Lung microvascular endothelial cell (primary cell): ENCODE measurements around the gene GLCCI1. TPM values are rescaled to one million over a fixed set of nuclear protein-coding genes. Genes with fewer than 3 reads are reported as not detected.
"Not testable (repeated sequence)": the region's sequence is repeated elsewhere in the genome, so short reads cannot be mapped to it uniquely, and the experiment has no call there.

Experiments used
- DNase-seq, 2 donors: peaks; one replicate each; pipeline versions ENCODE4 v3.0.0 to v3.0.0-alpha.2; 2010; ENCODE audit warnings: low read depth in 2 of 2
- total RNA-seq: library from RNA; depleted of rRNA; stranded (reverse); fragments of >200 nt; gene quantifications from 2 replicates; pipeline ENCODE4 v1.2.1, GENCODE V29; 2014

Gene GLCCI1
- total RNA-seq, 1 donor from 2014 or later: 1.4 TPM

DNA sequence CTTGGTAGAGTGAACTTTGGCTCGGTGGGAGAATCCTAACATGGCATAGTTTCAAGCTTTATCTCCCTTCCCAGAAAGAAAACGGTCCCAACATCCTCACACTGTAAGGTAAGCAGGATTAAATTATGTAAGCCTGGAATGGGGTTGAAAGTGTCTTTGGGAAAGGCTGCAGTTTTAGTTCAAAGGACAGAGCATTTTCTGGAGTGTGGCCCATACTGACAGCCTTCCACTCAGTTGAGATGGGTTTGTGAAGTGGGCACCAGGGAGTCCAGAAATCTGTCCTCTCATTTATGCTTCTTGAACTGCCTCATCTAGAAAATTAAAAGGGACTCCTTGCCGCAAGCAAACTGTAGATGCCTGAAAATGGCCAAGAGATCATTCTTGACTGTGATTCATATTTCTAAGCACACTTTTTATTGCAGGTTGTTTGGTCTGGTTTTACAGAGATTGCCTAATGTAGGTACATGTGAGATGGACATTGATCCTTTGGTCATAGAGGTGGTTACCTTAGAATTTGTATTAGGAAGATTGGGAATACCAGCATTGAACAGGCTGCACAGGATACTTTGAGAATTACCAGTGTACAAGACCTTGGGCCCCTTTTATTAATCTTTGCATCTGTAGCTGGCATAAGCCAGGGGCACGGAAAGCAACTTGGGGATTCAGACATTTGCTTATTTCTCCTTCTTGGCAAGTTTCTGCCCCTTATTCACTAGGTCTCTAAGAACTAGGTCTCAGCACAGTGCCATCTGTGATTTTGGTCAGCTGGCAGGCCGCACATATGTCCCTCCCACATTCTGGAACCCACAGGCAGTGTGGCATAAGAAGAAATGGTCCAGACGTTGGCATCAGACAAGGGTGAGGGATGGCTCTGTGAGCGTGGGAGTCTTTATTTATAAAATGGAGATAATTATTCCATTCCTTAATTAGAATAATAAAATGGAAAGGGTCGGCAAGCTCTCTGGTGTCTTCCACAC lies 125.9 kb downstream of the GLCCI1 start:
- DNase-seq: no peak

DNA sequence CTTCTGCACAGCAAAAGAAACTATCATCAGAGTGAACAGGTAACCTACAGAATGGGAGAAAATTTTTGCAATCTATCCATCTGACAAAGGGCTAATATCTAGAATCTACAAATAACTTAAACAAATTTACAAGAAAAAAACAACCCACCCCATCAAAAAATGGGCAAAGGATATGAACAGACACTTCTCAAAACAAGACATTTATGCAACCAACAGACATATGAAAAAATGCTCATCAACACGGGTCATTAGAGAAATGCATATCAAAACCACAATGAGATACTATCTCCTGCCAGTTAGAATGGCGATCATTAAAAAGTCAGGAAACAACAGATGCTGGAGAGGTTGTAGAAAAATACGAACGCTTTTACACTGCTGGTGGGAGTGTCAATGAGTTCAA lies 132.7 kb downstream of the GLCCI1 start:
- not testable (repeated sequence) for DNase-seq

DNA sequence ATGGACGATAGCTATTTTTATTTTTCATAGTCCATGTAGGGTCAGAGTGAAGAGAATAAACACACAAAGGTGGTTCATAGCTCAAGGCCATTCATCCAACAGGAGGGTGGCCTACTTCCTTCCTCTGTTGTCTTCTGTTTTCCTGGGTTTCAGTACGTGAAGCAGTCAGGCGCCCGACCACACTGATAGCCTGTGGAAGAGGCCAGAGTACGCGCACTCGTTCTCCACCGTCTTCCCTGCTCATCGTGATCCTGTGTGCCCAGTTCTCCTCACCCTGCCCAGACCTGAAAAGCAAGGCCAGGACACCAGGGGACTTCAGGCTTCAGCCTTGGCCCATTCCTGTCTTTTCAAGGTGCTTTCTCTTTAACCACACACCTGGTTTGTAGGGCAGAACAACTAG lies 134.7 kb downstream of the GLCCI1 start:
- DNase-seq: no peak

DNA sequence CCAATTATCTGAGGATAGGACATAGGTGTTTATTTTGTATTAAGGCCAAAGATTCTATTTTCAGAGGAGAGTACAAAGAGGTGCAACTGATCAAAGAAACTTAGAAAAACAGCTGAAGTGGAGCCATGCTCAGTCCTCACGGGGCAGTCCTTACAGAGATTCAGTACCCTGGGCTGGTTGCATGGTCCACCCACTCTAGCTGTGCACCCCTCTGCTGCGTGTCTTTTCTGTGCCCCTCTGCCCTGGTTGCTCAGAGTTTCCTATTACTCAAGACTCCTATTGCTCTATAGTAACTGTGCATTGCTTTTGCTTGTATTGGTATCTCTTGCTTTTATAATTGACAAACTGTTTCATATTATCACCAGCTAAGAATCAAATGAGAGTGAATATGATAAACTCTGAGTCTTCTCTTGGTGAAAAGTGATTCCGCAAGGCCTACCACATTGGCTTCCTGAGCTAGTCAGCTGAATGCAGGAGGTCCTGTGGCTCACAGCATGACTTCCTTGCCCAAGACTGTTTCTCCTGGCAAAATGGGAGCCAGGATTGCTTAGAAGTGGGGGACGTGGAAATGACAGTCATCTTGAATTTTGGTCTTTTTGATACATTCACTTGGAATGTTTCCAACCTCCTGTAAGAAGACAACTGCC lies 137.0 kb downstream of the GLCCI1 start:
- no peak for DNase-seq

DNA sequence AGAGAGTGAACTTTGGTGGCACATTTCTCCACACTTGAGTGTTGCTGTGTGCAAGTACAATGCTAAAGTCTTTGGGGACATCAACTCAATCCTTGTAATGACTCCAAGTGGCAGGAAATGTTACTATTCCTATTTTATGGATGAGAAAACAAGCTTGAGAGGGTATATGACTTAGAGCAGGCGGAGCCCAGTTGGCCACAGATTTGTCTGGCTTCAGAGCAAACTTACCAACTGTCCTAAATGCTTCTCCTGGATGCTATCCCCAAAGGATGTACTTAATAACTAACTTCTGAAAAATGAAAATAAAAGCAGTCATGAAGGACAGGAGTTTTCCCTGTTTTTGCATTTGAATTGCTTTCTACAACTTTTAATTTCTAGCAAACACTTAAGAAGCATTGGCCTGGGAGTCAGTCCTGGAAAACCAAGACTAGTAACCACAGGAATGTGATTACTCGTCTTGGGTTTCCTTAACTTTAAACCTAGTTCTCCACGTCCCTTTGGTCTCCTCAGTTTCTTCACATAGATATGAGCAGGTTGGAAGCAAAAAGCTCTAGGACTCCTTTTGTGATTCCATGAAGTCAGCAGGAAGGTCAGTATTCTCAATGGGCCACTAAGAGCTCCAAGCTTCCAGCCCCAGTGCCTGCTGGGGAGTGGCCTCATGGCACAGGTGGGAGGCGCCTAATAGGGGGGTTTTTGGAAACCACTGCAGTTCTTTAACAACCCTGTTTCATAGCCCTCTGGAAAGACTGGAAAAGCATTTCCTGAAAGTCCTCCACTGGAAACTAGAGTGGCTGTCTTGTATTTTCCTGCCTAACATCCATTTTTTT lies 140.8 kb downstream of the GLCCI1 start:
- peak in 1 of 2 donors; percentile 79 for DNase-seq

DNA sequence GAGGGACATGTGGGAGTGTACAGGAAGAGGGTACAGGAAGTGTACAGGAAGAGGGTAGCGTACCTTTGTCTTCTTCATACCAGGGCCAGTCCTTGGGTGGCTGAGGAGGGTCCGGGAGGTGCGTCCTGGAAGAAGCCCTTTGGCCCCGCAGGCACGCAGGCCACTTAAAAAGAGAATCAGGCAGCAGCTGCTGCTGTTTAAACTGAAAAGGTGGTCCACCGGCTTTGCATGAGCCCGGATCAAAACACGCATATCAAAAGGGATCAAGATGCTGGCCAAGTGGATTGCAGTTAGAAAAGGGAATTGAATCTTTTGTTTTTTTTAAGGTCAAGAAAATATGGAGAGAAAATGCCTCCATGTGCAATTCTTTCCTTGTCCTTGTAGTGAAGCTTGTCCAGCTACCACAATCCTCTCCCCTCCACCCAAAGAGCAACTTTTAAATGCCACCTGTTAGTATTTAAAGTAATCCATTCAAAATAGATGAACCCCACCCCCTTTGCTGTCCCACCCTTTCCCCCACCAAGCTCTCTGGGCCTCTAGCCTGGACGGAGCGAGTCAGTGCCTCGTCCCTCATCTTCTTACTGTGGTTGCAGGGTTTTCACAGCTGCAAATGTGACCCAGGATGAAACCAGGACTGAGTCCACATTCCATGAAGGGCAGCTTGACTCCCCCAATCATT lies 142.8 kb downstream of the GLCCI1 start:
- no peak for DNase-seq

DNA sequence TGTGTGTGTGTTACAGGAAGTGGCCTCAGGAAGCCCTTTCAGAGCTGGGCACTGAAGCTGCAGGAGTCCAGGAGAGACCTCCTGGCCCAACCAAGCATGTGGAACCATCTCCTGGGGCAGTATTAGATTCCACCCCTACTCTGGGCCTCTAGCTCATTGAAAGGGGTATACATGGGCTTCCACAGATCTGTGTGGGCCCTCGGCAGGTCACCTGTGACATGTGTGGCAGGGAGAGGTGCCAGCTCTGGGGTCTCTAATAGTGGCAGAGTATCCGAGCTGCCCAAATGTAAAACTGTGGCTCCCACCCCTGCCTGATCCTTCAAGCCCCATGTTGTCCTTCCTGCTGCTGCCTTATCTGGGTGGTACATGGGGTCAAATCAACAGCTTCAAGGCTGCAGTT lies 144.1 kb downstream of the GLCCI1 start:
- DNase-seq: no peak

DNA sequence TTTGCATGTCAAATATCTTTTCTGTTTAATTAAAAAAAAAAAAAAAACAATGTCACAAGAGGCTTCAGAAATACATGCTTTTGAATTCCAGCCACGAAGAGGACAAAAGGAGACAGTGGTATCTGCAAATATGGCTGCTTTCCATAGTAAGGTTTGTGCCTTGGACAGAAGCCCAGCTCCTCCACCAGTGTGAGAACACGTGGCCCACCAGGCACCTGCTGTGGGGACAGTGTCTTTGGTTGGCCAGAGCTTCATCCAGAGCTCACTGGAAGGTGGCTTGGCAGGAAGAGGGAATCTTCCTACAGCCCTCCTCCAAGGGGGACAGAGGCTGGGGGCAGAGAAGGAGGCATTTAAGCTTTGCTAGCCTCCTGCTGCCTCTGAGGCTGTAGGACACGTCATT lies 144.6 kb downstream of the GLCCI1 start:
- DNase-seq: no peak

DNA sequence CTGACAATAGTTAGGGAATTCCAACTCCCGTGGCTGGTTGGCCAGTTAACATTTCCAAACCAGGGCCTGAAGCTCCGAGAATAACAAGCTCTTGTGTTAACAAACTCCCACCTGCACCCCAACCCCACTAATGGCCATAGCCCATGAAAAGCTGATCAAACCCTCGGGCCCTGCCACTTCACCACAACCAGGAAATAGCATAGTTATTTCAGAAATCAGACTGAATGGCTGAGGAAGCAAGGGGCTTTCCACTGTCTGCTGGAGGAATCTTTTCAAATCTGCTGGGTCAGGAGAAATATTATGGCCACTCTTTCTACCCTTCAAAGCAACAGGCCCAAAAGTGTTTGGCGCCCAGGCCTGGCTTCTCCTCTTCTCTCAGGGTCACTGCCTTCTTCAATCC lies 145.6 kb downstream of the GLCCI1 start:
- DNase-seq: no peak

DNA sequence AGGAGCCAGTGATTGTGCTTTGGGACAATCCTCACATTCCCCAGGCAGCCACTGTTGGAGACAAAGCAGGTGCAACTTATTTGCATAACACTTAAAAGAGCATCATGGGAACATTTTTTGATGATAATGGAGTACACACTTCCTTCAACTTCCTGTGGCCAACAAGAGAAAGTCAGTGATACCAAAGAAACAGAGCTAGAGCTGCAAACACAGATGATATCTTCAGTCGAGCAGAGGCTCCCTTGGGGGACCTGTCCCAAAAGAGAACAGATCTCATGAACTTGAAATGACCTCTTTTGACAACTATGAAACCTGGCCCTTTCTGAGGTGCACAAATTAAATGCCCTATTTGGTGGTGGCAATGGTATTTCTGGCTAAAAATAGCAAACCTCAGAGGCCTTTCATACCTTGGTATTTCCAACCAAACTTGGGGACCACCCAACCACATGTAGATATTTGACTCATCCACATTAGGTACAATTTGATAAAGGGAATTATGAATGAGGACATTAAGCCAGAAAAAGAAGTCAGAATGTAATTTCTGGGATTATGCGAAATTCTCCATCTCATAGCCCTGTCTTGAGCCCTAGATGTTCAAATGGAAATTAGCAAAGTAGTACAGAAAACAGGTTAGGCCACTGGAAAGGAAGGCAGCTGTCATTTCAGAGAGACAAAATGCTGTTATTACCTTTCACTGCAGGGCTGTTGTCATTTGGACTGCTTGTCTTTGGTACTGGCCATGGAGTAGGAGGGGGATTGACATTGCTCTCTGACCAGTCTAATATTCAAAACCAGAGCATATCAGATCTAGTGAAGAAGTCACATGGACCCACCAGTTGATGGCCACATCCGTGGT lies 147.2 kb downstream of the GLCCI1 start:
- DNase-seq: no peak

DNA sequence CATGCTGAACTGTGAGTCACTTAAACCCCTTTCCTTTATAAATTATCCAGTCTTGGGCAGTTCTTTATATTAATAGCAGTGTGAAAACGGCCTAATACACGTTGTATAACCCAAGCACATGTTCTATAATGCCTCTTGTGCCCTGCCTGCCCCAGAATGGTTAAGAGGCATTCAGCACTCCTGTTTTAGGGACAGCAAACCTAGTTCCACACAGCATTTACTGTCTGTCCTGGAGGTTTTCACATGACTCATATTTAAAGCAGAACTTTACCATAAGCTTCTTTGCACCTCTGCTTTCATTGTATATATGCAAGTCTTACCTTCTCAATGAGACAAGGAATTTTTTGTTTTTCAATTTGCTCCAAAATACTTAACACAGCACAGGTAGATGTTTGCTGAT lies 148.6 kb downstream of the GLCCI1 start:
- DNase-seq: no peak

DNA sequence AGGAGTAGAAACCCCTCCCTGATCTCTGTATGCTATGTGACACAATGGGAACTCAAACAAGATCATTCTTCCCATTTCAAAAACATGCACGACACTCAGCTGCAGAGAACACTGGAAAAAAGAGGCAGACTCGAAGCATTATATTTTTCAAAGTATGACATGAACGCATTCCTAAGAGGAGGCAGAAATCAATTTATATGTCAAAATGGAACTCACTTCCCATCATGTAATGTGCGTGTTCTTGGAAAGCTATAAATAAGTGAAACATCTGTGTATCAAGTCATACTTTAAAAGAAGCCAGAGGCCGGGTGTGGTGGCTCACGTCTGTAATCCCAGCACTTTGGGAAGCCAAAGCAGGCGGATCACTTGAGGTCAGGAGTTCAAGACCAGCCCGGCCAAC lies 150.7 kb downstream of the GLCCI1 start:
- DNase-seq: no peak

DNA sequence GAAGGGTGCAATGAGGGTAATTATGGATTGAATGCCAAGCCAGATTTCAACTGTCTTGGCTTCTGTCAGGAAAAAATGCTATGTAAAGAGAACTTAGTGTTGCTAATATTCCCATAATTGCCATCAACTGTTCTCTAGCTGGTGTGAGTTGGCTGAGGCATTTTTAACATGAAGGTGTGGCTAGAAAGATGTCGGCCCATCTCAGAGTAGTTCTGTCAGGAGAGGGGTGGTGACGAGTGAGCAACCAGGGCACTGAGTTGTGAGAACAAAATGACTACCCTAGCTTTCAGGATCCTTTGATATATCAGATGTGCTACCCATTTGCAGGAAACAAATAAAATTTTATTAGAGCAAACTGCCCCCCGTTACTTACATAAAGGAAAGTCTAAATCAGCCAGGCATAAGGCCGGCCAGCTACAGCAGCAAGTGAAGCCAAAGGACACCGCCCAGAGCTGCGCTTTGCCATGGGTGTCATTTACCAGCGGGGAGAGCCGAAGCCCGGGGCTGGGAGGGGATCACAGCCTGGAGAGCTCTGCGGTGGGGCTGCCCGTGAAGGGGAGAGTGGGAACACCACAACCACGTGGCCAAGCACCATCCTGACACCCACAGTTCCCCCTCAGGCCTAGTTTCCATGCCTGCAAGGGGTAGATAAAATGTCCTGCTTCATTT lies 151.9 kb downstream of the GLCCI1 start:
- DNase-seq: no peak

DNA sequence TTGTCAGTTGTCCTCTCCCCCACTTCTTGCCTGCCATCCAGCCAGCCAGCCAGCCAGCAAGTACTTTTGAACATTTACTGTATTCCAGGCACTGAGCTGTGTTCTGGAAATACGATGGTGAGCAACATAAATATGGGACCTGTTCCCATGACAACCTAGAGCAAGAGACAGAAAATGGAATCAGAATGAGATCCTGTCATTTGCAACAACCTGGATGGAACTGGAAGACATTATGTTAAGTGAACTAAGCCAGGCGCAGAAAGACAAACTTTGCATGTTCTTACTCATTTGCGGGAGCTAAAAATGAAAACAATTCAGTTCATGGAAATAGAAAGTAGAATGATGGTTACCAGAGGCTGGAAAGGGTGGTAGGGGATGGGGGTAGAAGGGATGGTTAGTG lies 152.6 kb downstream of the GLCCI1 start:
- no peak for DNase-seq

DNA sequence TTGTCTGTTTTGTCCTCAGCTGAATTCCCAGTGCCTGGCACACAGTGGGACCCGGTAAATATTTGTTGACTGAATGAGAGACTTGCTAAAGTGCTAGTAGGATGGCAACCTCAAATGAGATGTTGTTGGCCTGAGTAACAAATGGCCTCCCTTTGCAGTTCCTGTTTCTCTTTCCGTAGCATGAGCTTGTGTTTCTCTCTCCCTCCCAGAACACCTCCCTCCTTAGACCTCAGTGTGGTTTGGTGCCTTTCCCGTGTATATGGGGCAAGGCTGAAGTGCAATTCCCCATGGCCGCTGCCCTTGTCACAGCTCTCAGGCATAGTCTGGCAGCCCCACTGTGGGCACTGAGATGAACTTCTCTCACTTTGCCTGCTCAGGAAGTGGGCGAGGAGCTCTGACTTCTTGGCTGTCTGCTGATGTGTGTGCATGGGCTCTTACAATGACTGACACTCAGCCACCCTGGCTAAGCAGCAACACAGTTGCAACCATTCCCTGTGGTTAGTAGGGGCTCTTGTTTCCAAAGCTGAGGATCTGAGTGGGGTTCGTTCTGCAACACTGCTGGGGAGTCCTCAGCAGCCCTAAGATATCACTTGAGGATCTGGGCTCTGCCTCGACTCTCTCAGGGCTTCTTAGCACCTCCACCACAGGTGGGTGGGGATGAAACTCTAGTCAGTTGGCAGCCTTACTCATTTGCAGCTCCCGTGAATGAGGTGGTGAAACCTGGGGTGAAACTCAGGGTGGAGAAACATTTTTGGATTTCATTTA lies 157.3 kb downstream of the GLCCI1 start:
- DNase-seq: no peak

DNA sequence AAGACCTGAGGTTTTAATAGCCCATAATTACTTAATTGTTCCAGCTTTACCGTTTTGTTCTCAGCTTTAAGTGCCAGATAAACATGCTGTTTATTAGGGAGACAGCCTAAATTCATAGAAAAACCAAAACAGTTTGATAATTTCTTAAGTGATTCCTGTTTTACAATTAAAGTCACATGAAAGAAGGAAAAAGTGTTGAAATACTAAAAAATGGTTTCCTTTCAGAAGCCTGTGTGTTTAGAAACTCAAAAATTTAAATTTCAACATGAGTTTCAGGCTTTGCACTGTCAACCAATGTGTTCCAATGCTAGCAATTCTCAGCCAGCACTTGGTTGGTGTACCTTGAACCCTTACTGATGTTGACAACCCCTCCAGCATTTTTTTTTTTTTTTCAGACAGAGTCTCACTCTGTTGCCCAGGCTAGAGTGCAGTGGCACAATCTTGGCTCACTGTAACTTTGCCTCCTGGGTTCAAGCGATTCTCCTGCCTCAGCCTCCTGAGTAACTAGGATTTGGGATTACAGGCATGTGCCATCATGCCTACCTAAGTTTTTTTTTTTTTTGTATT lies 158.1 kb downstream of the GLCCI1 start:
- no peak for DNase-seq

DNA sequence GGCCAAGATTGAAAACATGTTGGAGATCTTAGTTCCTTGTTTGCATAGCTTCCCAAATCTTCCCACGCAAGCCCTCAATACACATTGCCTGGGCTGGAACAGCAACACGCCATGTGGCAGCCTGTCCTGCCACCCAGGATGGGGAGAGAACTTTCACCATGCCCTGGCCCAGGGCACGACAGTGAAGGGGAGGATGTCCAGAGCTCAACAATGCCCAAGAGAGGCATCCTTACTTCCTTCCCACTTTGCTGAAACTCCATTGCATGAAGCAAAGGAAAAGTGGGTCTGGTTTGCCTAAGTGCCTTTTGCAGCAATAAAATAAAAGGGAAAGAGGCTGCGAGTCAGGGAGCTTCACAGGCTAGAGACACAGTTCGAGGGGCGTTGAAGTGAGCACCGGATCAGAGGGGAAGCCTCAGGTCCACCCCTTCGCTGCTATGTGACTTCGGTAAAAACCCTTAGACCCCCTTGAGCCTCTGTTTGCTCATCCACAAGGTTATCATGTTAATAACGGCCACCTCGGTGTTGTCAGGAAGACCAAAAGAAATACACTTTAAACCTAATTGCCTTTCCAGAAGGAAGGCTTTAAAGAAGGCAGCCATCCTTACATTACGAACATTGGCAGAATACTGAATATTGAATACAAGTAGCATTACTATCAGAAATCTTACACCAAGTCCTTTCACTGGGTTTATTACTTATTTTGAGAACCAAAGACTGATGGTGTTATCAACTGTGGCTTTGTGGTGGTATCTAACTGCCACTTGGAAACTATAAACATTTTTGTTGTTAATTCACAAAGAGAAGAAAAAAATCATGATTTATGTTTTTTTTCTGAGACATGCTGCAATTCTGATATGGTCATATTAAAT lies 160.1 kb downstream of the GLCCI1 start:
- DNase-seq: no peak

DNA sequence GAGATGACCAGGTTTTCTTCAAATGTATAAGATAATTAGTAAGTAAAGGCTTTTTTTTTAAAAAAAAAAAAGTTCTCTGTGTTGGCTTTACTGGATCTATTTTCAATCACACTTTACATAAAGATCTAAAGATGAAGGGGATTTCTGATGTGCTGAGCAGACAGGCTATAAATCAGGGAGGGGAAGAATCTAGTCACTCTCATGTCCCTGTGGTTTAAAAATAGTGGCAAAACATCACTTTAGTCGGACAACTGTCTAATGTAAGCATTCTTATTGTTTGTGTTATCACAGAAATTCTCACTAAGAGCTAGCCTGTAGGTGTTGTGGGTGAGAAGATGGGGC lies 160.7 kb downstream of the GLCCI1 start:
- DNase-seq: no peak
